Forelimb muscle (tissue), 1 donor: ENCODE measurements around the gene ZNF462. TPM values are rescaled to one million over a fixed set of nuclear protein-coding genes. Genes with fewer than 3 reads are reported as not detected.

Experiments used
- DNase-seq: peaks from one replicate; pipeline ENCODE4 v3.0.0-alpha.2; 2013; ENCODE audit warnings: low read depth
- polyA plus RNA-seq: library from polyadenylated mRNA; unstranded; fragments of 120-200 nt; gene quantifications from one replicate; pipeline ENCODE4 v1.2.1, GENCODE V29; 2013; ENCODE audit not compliant: insufficient read length

ZNF462 gene
- polyA plus RNA-seq, 1 donor: 8.6 TPM

GRCh38 chr9:107060062-107060461 is 197.1 kb downstream of the ZNF462 start:
- DNase-seq: no peak
